ENCODE measurements around the gene PCSK9.

PCSK9 gene

GRCh38 chr1:55044617-55045397, 5.5 kb downstream of the PCSK9 start:
- DNase-seq = no peak

- DNase-seq = no peak
These were observed 6.1 kb downstream of the PCSK9 start for GRCh38 chr1:55045430-55045829.

- no peak for DNase-seq
These were observed 7.5 kb downstream of the PCSK9 start for GRCh38 chr1:55046871-55047270.

GRCh38 chr1:55047611-55048010, 8.3 kb downstream of the PCSK9 start:
- no peak for DNase-seq

GRCh38 chr1:55048453-55049270, 9.3 kb downstream of the PCSK9 start:
- no peak for DNase-seq

- DNase-seq = no peak
These were observed 10.0 kb downstream of the PCSK9 start for GRCh38 chr1:55049271-55049913.

- peak; percentile 90 for DNase-seq
These were observed 10.5 kb downstream of the PCSK9 start for GRCh38 chr1:55049914-55050278.

- DNase-seq = peak; percentile 79
These were observed 10.9 kb downstream of the PCSK9 start for GRCh38 chr1:55050283-55050682.

- DNase-seq = no peak
These were observed 11.8 kb downstream of the PCSK9 start for GRCh38 chr1:55051169-55051568.

GRCh38 chr1:55051621-55052020, 12.3 kb downstream of the PCSK9 start:
- DNase-seq = no peak

- DNase-seq = no peak
These were observed 13.1 kb downstream of the PCSK9 start for GRCh38 chr1:55052221-55053142.

GRCh38 chr1:55053265-55053954, 14.1 kb downstream of the PCSK9 start:
- no peak for DNase-seq

- no peak for DNase-seq
These were observed 15.0 kb downstream of the PCSK9 start for GRCh38 chr1:55054396-55054795.

GRCh38 chr1:55055084-55055882, 15.9 kb downstream of the PCSK9 start:
- DNase-seq = no peak

- no peak for DNase-seq
These were observed 16.7 kb downstream of the PCSK9 start for GRCh38 chr1:55055951-55056631.

- no peak for DNase-seq
These were observed 17.3 kb downstream of the PCSK9 start for GRCh38 chr1:55056632-55056992.

GRCh38 chr1:55057270-55057955, 18.1 kb downstream of the PCSK9 start:
- no peak for DNase-seq

GRCh38 chr1:55057956-55058298, 18.6 kb downstream of the PCSK9 start:
- no peak for DNase-seq

GRCh38 chr1:55059302-55060132, 20.2 kb downstream of the PCSK9 start:
- DNase-seq = no peak
